Astrocyte of the cerebellum (primary cell): Measurements from ENCODE around the gene PYY.

Source experiments
- DNase-seq: peaks from one replicate; pipeline ENCODE4 v3.0.0-alpha.2; 2011; ENCODE audit warnings: low read depth
- H3K4me3 ChIP-seq: 2 replicates; pipeline ENCODE4 v1.5.1; 2011; ENCODE audit warnings: mild to moderate bottlenecking, low read depth, low read length, moderate library complexity
- in situ Hi-C: cut with HindIII; loops from 2 replicates; pipeline ENCODE4 v1.10.0; 2017; ENCODE audit warnings: low sequenced_read_pairs
- TF ChIP-seq, protein P1 (sequence below): IDR thresholded peaks from 2 replicates; pipeline ENCODE4 v1.5.1; 2012; ENCODE audit warnings: low read length, low read depth, moderate library complexity, mild to moderate bottlenecking; ENCODE audit errors: missing control alignments

Gene PYY

GRCh38 chr17:43911904-43912303 is 41.8 kb downstream of the PYY start:
- no peak overlapping the region for H3K4me3 ChIP-seq
- in situ Hi-C loops: loop anchor here (5.0 kb wide), 1 partner anchor 70 kb away; no protein-coding TSS in a partner anchor
- no peak for DNase-seq
- TF ChIP-seq, protein P1, sequence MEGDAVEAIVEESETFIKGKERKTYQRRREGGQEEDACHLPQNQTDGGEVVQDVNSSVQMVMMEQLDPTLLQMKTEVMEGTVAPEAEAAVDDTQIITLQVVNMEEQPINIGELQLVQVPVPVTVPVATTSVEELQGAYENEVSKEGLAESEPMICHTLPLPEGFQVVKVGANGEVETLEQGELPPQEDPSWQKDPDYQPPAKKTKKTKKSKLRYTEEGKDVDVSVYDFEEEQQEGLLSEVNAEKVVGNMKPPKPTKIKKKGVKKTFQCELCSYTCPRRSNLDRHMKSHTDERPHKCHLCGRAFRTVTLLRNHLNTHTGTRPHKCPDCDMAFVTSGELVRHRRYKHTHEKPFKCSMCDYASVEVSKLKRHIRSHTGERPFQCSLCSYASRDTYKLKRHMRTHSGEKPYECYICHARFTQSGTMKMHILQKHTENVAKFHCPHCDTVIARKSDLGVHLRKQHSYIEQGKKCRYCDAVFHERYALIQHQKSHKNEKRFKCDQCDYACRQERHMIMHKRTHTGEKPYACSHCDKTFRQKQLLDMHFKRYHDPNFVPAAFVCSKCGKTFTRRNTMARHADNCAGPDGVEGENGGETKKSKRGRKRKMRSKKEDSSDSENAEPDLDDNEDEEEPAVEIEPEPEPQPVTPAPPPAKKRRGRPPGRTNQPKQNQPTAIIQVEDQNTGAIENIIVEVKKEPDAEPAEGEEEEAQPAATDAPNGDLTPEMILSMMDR: no peak

- TF ChIP-seq, protein P1: no peak
- H3K4me3 ChIP-seq: no peak overlapping the region
- DNase-seq: no peak
- in situ Hi-C loops: loop anchor here (5.0 kb wide), 1 partner anchor 67 kb away; no protein-coding TSS in a partner anchor
These were observed 44.1 kb downstream of the PYY start for GRCh38 chr17:43909537-43910231.

DNA sequence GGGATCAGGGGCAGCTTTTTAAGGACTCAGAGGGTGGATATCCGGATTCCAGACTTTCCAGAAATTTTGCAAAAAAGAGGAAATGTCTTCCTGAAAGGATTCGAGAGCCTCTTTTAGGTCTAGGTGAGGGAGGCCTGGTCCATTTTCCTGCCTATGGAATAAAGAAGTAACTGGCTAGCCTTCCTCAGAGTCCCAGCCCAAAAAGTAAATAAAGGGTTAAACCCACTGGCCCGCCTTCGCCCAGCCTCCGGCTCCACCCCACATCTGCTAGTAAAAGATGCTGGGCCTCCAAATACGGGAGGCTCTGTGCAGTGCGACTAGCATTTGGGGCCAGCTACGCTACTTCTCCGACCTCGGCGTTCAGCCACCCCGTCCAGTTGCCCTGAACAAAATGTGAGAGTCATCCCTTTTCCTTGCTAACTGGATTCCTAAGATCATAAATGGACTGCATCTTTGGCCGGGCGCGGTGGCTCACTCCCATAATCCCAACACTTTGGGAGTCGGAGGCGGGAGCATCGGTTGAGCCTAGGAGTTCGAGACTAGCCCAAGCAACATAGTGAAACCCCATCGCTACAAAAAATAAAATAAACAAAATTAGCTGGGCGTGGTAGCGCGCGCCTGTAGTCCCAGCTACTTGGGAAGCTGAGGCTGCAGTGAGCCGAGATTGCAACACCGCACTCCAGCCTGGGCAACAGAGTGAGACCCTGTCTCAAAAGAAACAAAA is 45.6 kb downstream of the PYY start:
- TF ChIP-seq, protein P1: no peak
- peak overlapping the region; percentile 72 for H3K4me3 ChIP-seq
- in situ Hi-C loops: no loop called here
- DNase-seq: peak; percentile 28

DNA sequence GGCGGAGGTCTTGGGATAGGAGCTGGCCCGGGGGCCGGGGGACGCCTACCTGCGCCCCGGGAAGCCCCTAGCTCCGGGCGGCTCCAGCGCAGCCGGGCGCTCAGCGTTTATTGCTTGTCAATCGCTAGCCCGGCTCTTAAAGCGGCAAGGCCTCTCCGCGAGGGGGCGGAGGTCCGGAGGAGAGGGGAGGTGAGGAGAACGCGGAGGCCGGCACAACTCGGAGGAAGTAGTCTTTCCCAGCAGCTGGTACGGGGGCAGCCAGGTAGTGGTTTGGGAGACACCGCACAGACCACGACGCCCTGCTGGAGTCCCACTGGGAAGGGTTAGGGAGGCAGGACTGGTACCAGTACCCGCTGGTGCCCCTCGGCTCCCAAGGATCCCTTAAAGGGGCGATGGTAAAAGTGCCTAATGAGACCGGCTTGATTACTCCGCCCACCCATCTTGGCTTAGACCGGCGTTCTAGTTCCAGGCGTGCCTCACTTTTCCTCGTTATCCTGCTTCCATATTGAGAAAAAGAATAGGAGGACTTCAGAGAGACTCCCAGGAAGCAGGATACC is 46.2 kb downstream of the PYY start, which contains the start of gene MPP2:
Gene MPP2, minus strand, starts transcription at position 112 of the 557 bp plus-strand sequence. CDS start 3,076 bp downstream, outside the sequence.
- DNase-seq: peak; percentile 32
- in situ Hi-C loops: no loop called here
- H3K4me3 ChIP-seq: peak within 1 kb of the TSS; percentile 72
- TF ChIP-seq, protein P1: peak; percentile 24

- in situ Hi-C loops: no loop called here
- TF ChIP-seq, protein P1: no peak
- no peak for DNase-seq
- peak overlapping the region; percentile 72 for H3K4me3 ChIP-seq
These were observed 46.8 kb downstream of the PYY start for GRCh38 chr17:43906951-43907424.
